Heart left ventricle (tissue), 16 donors: ENCODE measurements around the gene ZNF70. TPM values are rescaled to one million over a fixed set of nuclear protein-coding genes. Genes with fewer than 3 reads are reported as not detected.

ENCODE experiments used
- ATAC-seq, 4 donors: fragments of 200-7000 bp; cut with Tn5 transposase; one replicate each; pipeline ENCODE4 v1.9.1; 2020 to 2022; ENCODE audit warnings: moderate library complexity in 4 of 4, mild to moderate bottlenecking in 3 of 4, moderate number of reproducible peaks in 1 of 4
- DNase-seq, 5 donors: peaks; one replicate each; pipeline ENCODE4 v3.0.0-alpha.2; 2020
- H3K27ac ChIP-seq, 12 donors: fragments of 200-600 bp; sonication (generic) in 4 of 12; one replicate each; pipeline versions ENCODE4 v1.5.0 to v1.8.0; 2016 to 2022; ENCODE audit warnings: mild to moderate bottlenecking in 2 of 12
- H3K27me3 ChIP-seq, 9 donors: fragments of 200-600 bp; sonication (generic) in 2 of 9; one replicate each; pipeline versions ENCODE4 v1.5.1 to v1.8.0; 2016 to 2022; ENCODE audit warnings: mild to moderate bottlenecking in 3 of 9
- H3K36me3 ChIP-seq, 9 donors: fragments of 200-600 bp; sonication (generic) in 2 of 9; one replicate each; pipeline versions ENCODE4 v1.5.0 to v1.8.0; 2018 to 2022; ENCODE audit warnings: mild to moderate bottlenecking in 2 of 9
- H3K4me1 ChIP-seq, 12 donors: fragments of 200-600 bp; sonication (generic) in 4 of 12; one replicate each; pipeline versions ENCODE4 v1.5.0 to v1.8.0; 2016 to 2022; ENCODE audit warnings: mild to moderate bottlenecking in 3 of 12
- H3K4me3 ChIP-seq, 12 donors: fragments of 200-600 bp; sonication (generic) in 4 of 12; one replicate each; pipeline versions ENCODE4 v1.5.0 to v1.8.0; 2017 to 2022; ENCODE audit warnings: mild to moderate bottlenecking in 9 of 12, moderate library complexity in 4 of 12
- H3K9me3 ChIP-seq, 12 donors: fragments of 200-600 bp; sonication (generic) in 4 of 12; one replicate each; pipeline versions ENCODE4 v1.5.0 to v1.8.0; 2016 to 2022; ENCODE audit warnings: mild to moderate bottlenecking in 1 of 12
- CTCF ChIP-seq, 12 donors: fragments of 200-600 bp; sonication (generic) in 4 of 12; IDR thresholded peaks; one replicate each; pipeline versions ENCODE4 v1.5.0 to v1.8.0; 2018 to 2022; ENCODE audit warnings: antibody characterized with exemption in 12 of 12, mild to moderate bottlenecking in 5 of 12
- POLR2A ChIP-seq, 2 donors: fragments of 450-650 bp; IDR thresholded peaks; one replicate each; pipeline ENCODE4 v1.6.1; 2017; ENCODE audit warnings: antibody characterized with exemption in 2 of 2, mild to moderate bottlenecking in 2 of 2, moderate library complexity in 2 of 2
- WGBS, 4 donors: extraction: QIAGEN DNeasy Blood & Tissue Kit in 2 of 4; methylation state at CpG; one replicate each; pipeline versions ENCODE4 v1.1.5 to v1.1.7; 2013 to 2018; 5-methylcytosine and 5-hydroxymethylcytosine counted together
- intact Hi-C, 10 donors: fragments of 100-400 bp; cut with DNase I; formaldehyde crosslinking; loops; one replicate each; pipeline versions ENCODE4 v1.11.1 to v1.14.2; 2022
- polyA plus RNA-seq, 2 donors: library from polyadenylated mRNA; stranded (reverse); fragments of 200-250 nt; gene quantifications; one replicate each; pipeline ENCODE4 v1.2.3, GENCODE V29; 2013
- total RNA-seq, 9 donors: library from RNA; depleted of rRNA in 2 of 9; stranded (reverse); fragments of >200 nt in 2 of 9; fragmentation: NEBNext Ultra II Directional in 3 of 9; extraction: Animal tissue kit (Norgen Biotek cat#: 25700) in 3 of 9; gene quantifications; one replicate each; pipeline versions ENCODE4 v1.1.0 to v1.2.4, GENCODE V29; 2016 to 2023
- donor health status: ischemic (EF 13 %, LVEDD 7.1; RV severe dilation, severe dysfunction).
- donor health status: healthy with polysubstance abuse.
- donor health status: DM: no; HTN: yes; CAD: no.
- donor health status: DM: no; HTN: no; CAD: no.
- donor health status: ischemic (EF 25% LVEDD 6.9; RV normal size, moderate dysfunction).
- donor health status: ischemic (EF 25% LVEDD 5.7; RV mildly dilated, moderate dysfunction).
- donor health status: healthy.
- donor health status: DM: yes; HTN: yes; CAD: no.
- donor health status: ischemic (EF 35%, LVEDD 5.7; RV mildly dilated, moderate dysfunction).
- donor health status: nonischemic (EF 11% LVEDD 7.7; RV severe dilation, severe dysfunction).
- donor health status: DM: yes; HTN: yes; CAD: no.
- donor health status: PGD.
- donor health status: ischemic (EF 29% LVEDD 5.4; RV normal size, mild dysfunction).
- donor health status: nonischemic (EF 23%, LVEDD 6.1; RV moderate dilation, normal function).

The ZNF70 gene
- total and polyA plus RNA-seq, 11 donors: 1.6 to 4.6 (median 3.0) TPM

DNA sequence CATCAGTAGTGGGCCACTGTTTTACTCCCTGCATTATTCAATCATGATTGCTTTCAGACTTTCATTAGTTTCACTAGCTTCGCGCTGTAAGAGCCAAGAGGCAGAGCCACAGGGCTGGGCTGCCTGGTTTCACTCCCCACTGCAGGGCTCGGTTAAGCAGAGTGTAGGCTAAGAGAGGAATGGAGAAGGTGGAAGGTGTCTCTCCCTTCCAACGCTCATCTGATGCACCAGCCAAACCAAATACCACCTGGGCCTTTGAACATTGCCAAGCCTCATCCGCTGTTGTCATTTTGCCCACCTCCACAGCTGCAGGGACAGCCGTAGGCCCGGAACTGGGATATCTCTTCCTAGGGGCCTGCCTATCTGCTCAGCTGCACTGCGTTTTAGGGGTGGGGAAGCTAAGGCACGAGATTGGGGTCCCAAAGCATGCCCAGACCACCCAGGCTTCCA lies 35.4 kb upstream of the ZNF70 start:
- peak overlapping the region in 11 of 12 donors; percentile 9 to 100 (median 92) for H3K4me3 ChIP-seq
- H3K4me1 ChIP-seq: peaks cover 8 to 52% (median 41%) of the 10 kb centered on the region in 12 donors
- intact Hi-C loops: loop anchor here in 5 of 10 donors (2.0 to 5.0 kb wide), 4 partner anchors 13 to 61 kb away; partner anchors contain the start of genes DERL3 (in 1 of the 5) and MMP11 (in 1 of the 5)
- no peak for DNase-seq
- no peaks in the 10 kb centered on the region for H3K9me3 ChIP-seq
- ATAC-seq: peak; percentile 7 to 39 (median 24)
- 32 to 49% (median 44%) methylated on average over 9 of the region's 9 CpGs for WGBS, 4 donors
- no peak for TF ChIP-seq CTCF (IDR thresholded peaks at IDR 0.05)
- no peak for TF ChIP-seq POLR2A (IDR thresholded peaks at IDR 0.05)
- H3K27ac ChIP-seq: peak overlapping the region; percentile 91 to 100 (median 100)
- H3K27me3 ChIP-seq: no peaks in the 10 kb centered on the region
- peaks cover 0 to 9% (median 0%) of the 10 kb centered on the region in 9 donors for H3K36me3 ChIP-seq

DNA sequence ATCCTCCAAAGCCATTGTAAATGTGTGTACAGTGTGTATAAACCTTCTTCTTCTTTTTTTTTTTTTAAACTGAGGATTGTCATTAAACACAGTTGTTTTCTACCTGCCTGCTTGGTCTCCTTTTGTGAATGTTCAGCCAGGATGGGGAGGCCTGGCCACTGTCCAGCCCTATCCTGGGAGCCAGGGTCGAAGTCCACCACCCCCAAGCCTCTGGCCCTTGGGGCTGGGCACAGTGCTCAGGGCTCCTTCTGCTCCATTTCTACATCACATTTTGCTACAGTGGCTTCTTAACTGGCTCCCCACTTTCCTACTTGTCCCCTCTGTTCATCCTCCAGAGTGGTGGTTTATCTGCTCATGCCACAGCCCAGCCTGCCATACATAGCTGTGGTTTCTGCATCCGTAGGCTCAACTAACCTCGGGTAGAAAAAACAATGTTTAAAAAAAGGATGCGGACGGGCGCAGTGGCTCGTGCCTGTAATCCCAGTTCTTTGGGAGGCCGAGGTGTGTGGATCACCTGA lies 33.4 kb upstream of the ZNF70 start:
- intact Hi-C loops: no loop called here
- peaks cover 0 to 7% (median 0%) of the 10 kb centered on the region in 9 donors for H3K36me3 ChIP-seq
- no peak overlapping the region for H3K27ac ChIP-seq
- H3K9me3 ChIP-seq: no peaks in the 10 kb centered on the region
- H3K4me1 ChIP-seq: peaks cover 4 to 32% (median 26%) of the 10 kb centered on the region in 12 donors
- no peak for DNase-seq
- ATAC-seq: no peak
- no peaks in the 10 kb centered on the region for H3K27me3 ChIP-seq
- 86 to 90% (median 87%) methylated on average over 8 of the region's 8 CpGs for WGBS, 4 donors
- no peak overlapping the region for H3K4me3 ChIP-seq
- TF ChIP-seq CTCF (IDR thresholded peaks at IDR 0.05): no peak
- TF ChIP-seq POLR2A (IDR thresholded peaks at IDR 0.05): no peak

DNA sequence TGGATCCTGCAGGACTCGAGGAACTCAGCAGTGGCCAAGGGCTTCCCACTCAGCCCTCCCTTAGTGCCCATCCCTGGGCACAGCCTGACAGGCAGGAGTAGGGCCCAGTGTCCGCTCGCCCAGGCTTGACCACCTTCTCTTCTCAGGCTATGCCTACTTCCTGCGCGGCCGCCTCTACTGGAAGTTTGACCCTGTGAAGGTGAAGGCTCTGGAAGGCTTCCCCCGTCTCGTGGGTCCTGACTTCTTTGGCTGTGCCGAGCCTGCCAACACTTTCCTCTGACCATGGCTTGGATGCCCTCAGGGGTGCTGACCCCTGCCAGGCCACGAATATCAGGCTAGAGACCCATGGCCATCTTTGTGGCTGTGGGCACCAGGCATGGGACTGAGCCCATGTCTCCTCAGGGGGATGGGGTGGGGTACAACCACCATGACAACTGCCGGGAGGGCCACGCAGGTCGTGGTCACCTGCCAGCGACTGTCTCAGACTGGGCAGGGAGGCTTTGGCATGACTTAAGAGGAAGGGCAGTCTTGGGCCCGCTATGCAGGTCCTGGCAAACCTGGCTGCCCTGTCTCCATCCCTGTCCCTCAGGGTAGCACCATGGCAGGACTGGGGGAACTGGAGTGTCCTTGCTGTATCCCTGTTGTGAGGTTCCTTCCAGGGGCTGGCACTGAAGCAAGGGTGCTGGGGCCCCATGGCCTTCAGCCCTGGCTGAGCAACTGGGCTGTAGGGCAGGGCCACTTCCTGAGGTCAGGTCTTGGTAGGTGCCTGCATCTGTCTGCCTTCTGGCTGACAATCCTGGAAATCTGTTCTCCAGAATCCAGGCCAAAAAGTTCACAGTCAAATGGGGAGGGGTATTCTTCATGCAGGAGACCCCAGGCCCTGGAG lies 32.6 kb upstream of the ZNF70 start:
- 79 to 87% (median 86%) methylated on average over 12 to 15 of the region's 15 CpGs for WGBS, 4 donors
- intact Hi-C loops: no loop called here

More for the DNA sequence above, 32.6 kb upstream of the ZNF70 start:
- no peak for TF ChIP-seq POLR2A (IDR thresholded peaks at IDR 0.05)
- TF ChIP-seq CTCF (IDR thresholded peaks at IDR 0.05): no peak
- H3K27ac ChIP-seq: no peak overlapping the region
- no peak for ATAC-seq
- no peak for DNase-seq
- H3K4me1 ChIP-seq: peaks cover 4 to 25% (median 18%) of the 10 kb centered on the region in 12 donors
- H3K9me3 ChIP-seq: no peaks in the 10 kb centered on the region
- H3K27me3 ChIP-seq: no peaks in the 10 kb centered on the region
- peaks cover 0 to 7% (median 0%) of the 10 kb centered on the region in 9 donors for H3K36me3 ChIP-seq
- H3K4me3 ChIP-seq: no peak overlapping the region
